K562 (cell line): ENCODE data around the gene HMGXB3. TPM values are rescaled to one million over a fixed set of nuclear protein-coding genes. Genes with fewer than 3 reads are reported as not detected.
A peak's percentile ranks its signal among the peaks of the same experiment; 100 is the strongest.

Source experiments
- ATAC-seq: fragments of 200-7000 bp; cut with Tn5 transposase; 3 replicates; pipeline ENCODE4 v1.9.1; 2020; ENCODE audit warnings: moderate library complexity
- Bru-seq: library from RNA; stranded (reverse); fragments of 400-500 nt; gene quantifications from one replicate; lab custom pipeline; 2021; lab: Mats Ljungman, UMichigan
- BruChase-seq, 2 experiments: library from RNA; stranded (reverse); fragments of 400-500 nt; gene quantifications; one replicate each; lab custom pipeline; 2021; lab: Mats Ljungman, UMichigan
- BruUV-seq: library from RNA; stranded (reverse); fragments of 400-500 nt; replicated peaks from 2 replicates; lab custom pipeline; 2021; lab: Mats Ljungman, UMichigan
- CTCF ChIA-PET: fragments of 300-600 bp; formaldehyde crosslinking; extraction: SDS; loops from one replicate; lab custom pipeline; 2021; ENCODE audit warnings: low intra/inter-chr PET ratio; lab: Yijun Ruan, JAX
- POLR2A ChIA-PET: fragments of 300-600, 350-650 bp; sonication (Branson Sonifier 250); formaldehyde crosslinking; extraction: SDS; loops from one replicate; lab custom pipeline; 2021; ENCODE audit warnings: antibody characterized with exemption, inconsistent platforms; lab: Yijun Ruan, JAX
- DNase-seq, 4 experiments: peaks; one replicate each; pipeline versions ENCODE4 v3.0.0 to v3.0.0-alpha.2; 2011 to 2018; ENCODE audit warnings: low spot score in 3 of 4, mixed read lengths in 3 of 4; ENCODE audit errors: extremely low read depth in 1 of 4
- FAIRE-seq: peaks from 2 replicates; lab custom pipeline; 2011; peaks lifted over from hg19 to GRCh38; lab: Jason Lieb, UNC
- H2AFZ ChIP-seq: 2 replicates; pipeline ENCODE4 v1.6.0; 2011; ENCODE audit warnings: low read depth, low read length, control low read depth, inconsistent platforms
- H3K27ac ChIP-seq: fragments of 200-600 bp; 3 replicates; pipeline ENCODE4 v1.8.0; 2011; ENCODE audit warnings: low read depth, mild to moderate bottlenecking, control low read depth, inconsistent platforms, low read length, moderate library complexity, mixed read lengths; ENCODE audit errors: extremely low read depth
- H3K27me3 ChIP-seq, 2 experiments: fragments of 300-600 bp in 1 of 2; 2 replicates in 1 of 2; 3 replicates in 1 of 2; pipeline versions ENCODE4 v1.6.0 to v1.8.0; 2011; ENCODE audit warnings: inconsistent platforms in 2 of 2, low read length in 2 of 2, mild to moderate bottlenecking in 1 of 2, mixed read lengths in 1 of 2, moderate library complexity in 1 of 2; ENCODE audit not compliant: control insufficient read depth in 2 of 2, insufficient read depth in 2 of 2
- H3K36me3 ChIP-seq: fragments of 300-600 bp; 3 replicates; pipeline ENCODE4 v1.8.0; 2011; ENCODE audit warnings: mild to moderate bottlenecking, low read length, inconsistent platforms; ENCODE audit not compliant: control insufficient read depth, insufficient read depth
- H3K4me1 ChIP-seq, 2 experiments: fragments of 200-600 bp in 1 of 2; replicated peaks in 1 of 2; 2 replicates in 1 of 2; 3 replicates in 1 of 2; pipeline versions ENCODE4 v1.5.1 to v1.8.0; 2011; ENCODE audit warnings: inconsistent platforms in 2 of 2, low read length in 2 of 2, mild to moderate bottlenecking in 1 of 2, mixed read lengths in 1 of 2, moderate library complexity in 1 of 2; ENCODE audit not compliant: control insufficient read depth in 2 of 2, insufficient read depth in 2 of 2
- H3K4me2 ChIP-seq: 2 replicates; pipeline ENCODE4 v1.6.1; 2011; ENCODE audit warnings: low read length, control low read depth, inconsistent platforms, mixed read lengths; ENCODE audit not compliant: insufficient read depth
- H3K4me3 ChIP-seq: fragments of 200-600 bp; sonication (generic), shearing (Covaris generic); 2 replicates; pipeline ENCODE4 v1.5.1; 2016; ENCODE audit warnings: control low read depth, inconsistent platforms
- H3K79me2 ChIP-seq: fragments of 200-600 bp; 3 replicates; pipeline ENCODE4 v1.8.0; 2011; ENCODE audit warnings: low read length, inconsistent platforms; ENCODE audit not compliant: control insufficient read depth, insufficient read depth
- H3K9ac ChIP-seq, 2 experiments: 2 replicates each; pipeline versions ENCODE4 v1.6.0 to v1.6.1; 2011; ENCODE audit warnings: low read depth in 2 of 2, low read length in 2 of 2, control low read depth in 1 of 2, inconsistent platforms in 1 of 2, mild to moderate bottlenecking in 1 of 2, mixed read lengths in 1 of 2; ENCODE audit not compliant: insufficient read depth in 1 of 2
- H3K9me1 ChIP-seq: one replicate; pipeline ENCODE4 v1.6.0; 2011; ENCODE audit warnings: inconsistent platforms, mild to moderate bottlenecking, low read length, moderate library complexity; ENCODE audit not compliant: control insufficient read depth, insufficient read depth
- H3K9me3 ChIP-seq: replicated peaks from 2 replicates; pipeline ENCODE4 v1.5.1; 2011; ENCODE audit warnings: low read depth, low read length, inconsistent platforms; ENCODE audit not compliant: control insufficient read depth, insufficient read depth
- H4K20me1 ChIP-seq: replicated peaks from 2 replicates; pipeline ENCODE4 v1.6.1; 2011; ENCODE audit warnings: low read length, inconsistent platforms, mixed read lengths; ENCODE audit not compliant: control insufficient read depth, insufficient read depth
- EWSR1 ChIP-seq: fragments of 450-650 bp; IDR thresholded peaks from 2 replicates; pipeline ENCODE4 v1.6.1; 2018; ENCODE audit warnings: borderline replicate concordance, mild to moderate bottlenecking, low read depth, moderate library complexity; ENCODE audit not compliant: partially characterized antibody
- HBP1 ChIP-seq: fragments of 450-650 bp; formaldehyde crosslinking; IDR thresholded peaks from 2 replicates; pipeline ENCODE4 v1.4.0; 2022; ENCODE audit warnings: missing genetic modification characterization
- LEF1 ChIP-seq: fragments of 450-650 bp; IDR thresholded peaks from 2 replicates; pipeline ENCODE4 v1.6.1; 2016; ENCODE audit warnings: mild to moderate bottlenecking
- NFIC ChIP-seq: fragments of 450-650 bp; IDR thresholded peaks from 2 replicates; pipeline ENCODE4 v1.6.1; 2017; ENCODE audit warnings: mild to moderate bottlenecking, inconsistent platforms
- SMAD4 ChIP-seq: fragments of 250-450 bp; sonication (Bioruptor Pico); conservative IDR thresholded peaks from 2 replicates; pipeline ENCODE4 v1.8.0; 2021; ENCODE audit warnings: inconsistent platforms, mild to moderate bottlenecking, moderate library complexity
- TFE3 ChIP-seq: fragments of 450-650 bp; formaldehyde crosslinking; IDR thresholded peaks from 2 replicates; pipeline ENCODE4 v1.4.0; 2020; ENCODE audit warnings: mild to moderate bottlenecking, mixed read lengths
- WHSC1 ChIP-seq: IDR thresholded peaks from one replicate; pipeline ENCODE4 v1.6.1; 2012; ENCODE audit warnings: low read length, control low read depth, inconsistent platforms
- ZKSCAN1 ChIP-seq: fragments of 150-350 bp; IDR thresholded peaks from 2 replicates; pipeline ENCODE4 v1.6.1; 2016; ENCODE audit warnings: low read depth, low read length
- ZNF23 ChIP-seq: fragments of 250-450 bp; sonication (Bioruptor Pico); IDR thresholded peaks from 2 replicates; pipeline ENCODE4 v1.4.0; 2020; ENCODE audit warnings: mild to moderate bottlenecking
- WGBS: fragments of 100-300 bp; shearing (Covaris generic); methylation state at CpG from one replicate; pipeline ENCODE4 v1.1.6; 2016; ENCODE audit warnings: low coverage, mixed read lengths; ENCODE audit not compliant: insufficient coverage; ENCODE audit errors: missing lambda C conversion rate; 5-methylcytosine and 5-hydroxymethylcytosine counted together
- in situ Hi-C: fragments of 300-500 bp; cut with MboI; formaldehyde crosslinking; loops from 4 replicates; pipeline ENCODE4 v1.15.0; 2018; ENCODE audit warnings: inconsistent platforms, mixed read lengths
- intact Hi-C: fragments of 100-400 bp; cut with micrococcal nuclease; formaldehyde crosslinking; loops from 2 replicates; pipeline ENCODE4 v1.14.2; 2022
- long read RNA-seq, 3 experiments: library from polyadenylated mRNA in 2 of 3; library from RNA in 1 of 3; unstranded in 2 of 3; stranded (forward) in 1 of 3; transcript quantifications; one replicate each; pipeline ENCODE4 v2.0.0, GENCODE V29; 2019 to 2022
- polyA minus RNA-seq, 3 experiments: library from RNA; depleted of rRNA, polyadenylated mRNA; stranded (reverse); fragments of >200 nt; gene quantifications; 2 replicates each; pipeline ENCODE4 v1.2.3, GENCODE V29; 2011
- polyA plus RNA-seq, 8 experiments: library from polyadenylated mRNA; depleted of rRNA in 4 of 8; stranded (reverse) in 5 of 8; unstranded in 3 of 8; fragments of >200 nt; fragmentation: Nextera tagmentation in 2 of 8; fragmentation: Illumina TruSeq in 1 of 8; extraction: Ambion mirVana in 2 of 8; extraction: Trizol in 1 of 8; gene quantifications; 2 replicates each; pipeline versions ENCODE4 v1.2.1 to v1.2.3, GENCODE V29; 2011 to 2014; ENCODE audit warnings: inconsistent platforms in 1 of 8, missing spikeins in 1 of 8
- total RNA-seq, 7 experiments: library from RNA; depleted of rRNA in 6 of 7; stranded (reverse); fragments of >200 nt in 6 of 7; fragmentation: Illumina TruSeq in 2 of 7; extraction: Trizol in 2 of 7; gene quantifications; 2 replicates each; pipeline versions ENCODE4 v1.2.1 to v1.2.3, GENCODE V29; 2011 to 2021; ENCODE audit warnings: low replicate concordance in 1 of 7
- TF ChIP-seq, protein P1 (sequence below): fragments of 450-650 bp; IDR thresholded peaks from 2 replicates; pipeline ENCODE4 v1.6.1; 2014; ENCODE audit warnings: low read depth, mild to moderate bottlenecking, moderate library complexity, borderline replicate concordance

Gene HMGXB3
- total RNA-seq (2011; cell fraction: chromatin; rRNA removed; ENCODE audit: low replicate concordance): 126 and 156 TPM in 2 replicates
- total RNA-seq (2011; cell fraction: nucleolus; rRNA removed): 104 and 109 TPM in 2 replicates
- 92.4 and 96.9 TPM in 2 replicates for total RNA-seq (2011; cell fraction: nucleoplasm; rRNA removed)
- 32.1 and 44.2 TPM in 2 replicates for total RNA-seq (2014; rRNA removed)
- total RNA-seq (2014; rRNA removed; fragmentation: Illumina TruSeq; extraction: Trizol): 32.2 and 34.3 TPM in 2 replicates
- total RNA-seq (2015; rRNA removed; fragmentation: Illumina TruSeq; extraction: Trizol): 32.2 and 34.7 TPM in 2 replicates
- 44.1 and 44.3 TPM in 2 replicates for total RNA-seq (2021)
- polyA plus RNA-seq (2011; rRNA removed): 44.0 and 47.5 TPM in 2 replicates
- 37.8 and 42.6 TPM in 2 replicates for polyA plus RNA-seq (2011; cell fraction: cytosol; rRNA removed)
- polyA plus RNA-seq (2011; cell fraction: nucleus; rRNA removed): 119 and 131 TPM in 2 replicates
- polyA plus RNA-seq (2012): 26.6 and 30.2 TPM in 2 replicates
- polyA plus RNA-seq (2014; fragmentation: Illumina TruSeq; extraction: Trizol): 40.0 and 41.0 TPM in 2 replicates
- polyA plus RNA-seq (2014; fragmentation: Nextera tagmentation; extraction: Ambion mirVana): 1 to 10 TPM; 1.8 to 2.1 TPM
- 31.7 and 31.9 TPM in 2 replicates for polyA plus RNA-seq (2014; rRNA removed)
- 61.8 and 62.5 TPM in 2 replicates for polyA minus RNA-seq (2011; rRNA and poly(A)+ RNA removed)
- polyA minus RNA-seq (2011; cell fraction: cytosol; rRNA and poly(A)+ RNA removed): 33.1 and 34.0 TPM in 2 replicates
- 49.3 and 58.9 TPM in 2 replicates for polyA minus RNA-seq (2011; cell fraction: nucleus; rRNA and poly(A)+ RNA removed)
- Bru-seq, nascent RNA: percentile 91 among the genes with signal in this experiment
- BruChase-seq, experiment 1, labeled RNA remaining after a 2-hour chase: percentile 93 among the genes with signal in this experiment
- percentile 93 among the genes with signal in this experiment for BruChase-seq, experiment 2, labeled RNA remaining after a 6-hour chase
- long read RNA-seq, experiment 1, full-length matches to known transcripts: 42 of 185 reads
- long read RNA-seq, experiment 1, partial matches to known transcripts: 126 of 185 reads
- long read RNA-seq, experiment 1, other reads (novel, unspliced or antisense): 17 of 185 reads
- long read RNA-seq, experiment 2, full-length matches to known transcripts: 17 of 59 reads
- long read RNA-seq, experiment 2, partial matches to known transcripts: 20 of 59 reads
- long read RNA-seq, experiment 2, other reads (novel, unspliced or antisense): 22 of 59 reads
- long read RNA-seq, experiment 3, full-length matches to known transcripts: 1 of 20 reads
- long read RNA-seq, experiment 3, partial matches to known transcripts: 16 of 20 reads
- long read RNA-seq, experiment 3, other reads (novel, unspliced or antisense): 3 of 20 reads

DNA sequence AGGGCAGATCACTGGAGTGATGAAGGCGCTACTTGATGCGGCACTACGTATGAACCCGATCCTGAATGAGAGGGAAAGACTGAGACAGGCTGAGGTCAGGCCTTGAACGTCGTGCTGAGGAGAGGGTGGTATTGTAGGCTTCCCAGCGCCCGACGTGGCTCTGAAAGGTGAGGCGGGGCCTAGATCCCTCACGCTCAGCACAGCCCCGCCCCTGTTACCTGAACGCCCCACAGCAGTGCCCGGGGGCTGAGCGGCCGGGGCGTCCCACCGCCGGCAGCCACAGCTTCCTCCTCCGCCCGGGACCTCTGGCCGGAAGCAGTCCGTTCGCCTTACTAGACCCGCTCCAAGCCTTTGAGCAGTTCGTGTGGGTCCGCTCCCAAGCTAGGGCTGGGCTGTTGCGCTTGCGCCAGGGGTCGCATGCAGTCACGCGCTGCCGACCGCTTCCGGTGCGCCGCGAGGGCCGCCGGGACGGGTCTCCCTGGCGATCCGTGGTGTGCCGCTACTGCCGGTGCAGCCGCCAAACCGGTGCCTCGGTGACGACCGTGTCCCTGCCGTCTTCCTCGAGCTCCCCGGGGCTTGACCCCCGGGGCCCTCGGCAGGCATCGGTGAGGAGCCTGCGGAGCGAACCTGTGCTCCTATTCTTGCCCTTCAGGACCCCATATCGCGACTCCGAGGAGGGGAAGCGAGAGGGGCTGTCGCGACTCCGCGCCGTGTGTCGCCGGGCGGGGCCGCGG, at the start of gene HMGXB3, which contains the start of gene TIGD6:
HMGXB3 (plus strand) TSS at position 484 of the 734 bp plus-strand sequence. CDS start 4,114 bp downstream, outside the sequence.
TIGD6 (minus strand) TSS at position 399 of the 734 bp plus-strand sequence. CDS start 4,306 bp downstream, outside the sequence.
- H3K79me2 ChIP-seq: peaks cover 65% of the 10 kb centered on the region
- peaks cover 34% of the 10 kb centered on the region for H3K36me3 ChIP-seq
- H3K27me3 ChIP-seq: no peaks in the 10 kb centered on the region
- no peaks in the 10 kb centered on the region for H3K9me3 ChIP-seq
- WGBS: under 1% methylated on average over 57 of the region's 72 CpGs
- peak within 1 kb of the TSS; percentile 100 for H3K4me2 ChIP-seq
- peak within 1 kb of the TSS; percentile 94 for H2AFZ ChIP-seq
- DNase-seq: peak; percentile 94 to 97 (median 95)
- H4K20me1 ChIP-seq: 0 out of 2 replicates have a peak, but pooled peaks cover 7% of the 10 kb centered on the region
- H3K9ac ChIP-seq: peak within 1 kb of the TSS; percentile 93 to 95
- peaks cover 11 to 13% of the 10 kb centered on the region in 2 experiments; a peak in 4 of 5 replicates for H3K4me1 ChIP-seq
- ATAC-seq: peak; percentile 95
- peak within 1 kb of the TSS; percentile 84 for H3K4me3 ChIP-seq
- no TSS peak for BruUV-seq
- H3K9me1 ChIP-seq: no peaks in the 10 kb centered on the region
- in situ Hi-C loops (no loop called here), intact Hi-C loops (no loop called here)
- ChIA-PET POLR2A (interaction anchor here (0.6 to 1.8 kb wide), 17 partner anchors 9 to 368 kb away, joined by 3 to 5 read pairs (median 3); no protein-coding TSS in a partner anchor), CTCF (no interaction called here)
- FAIRE-seq: peak; percentile 93
- H3K27ac ChIP-seq: peak within 1 kb of the TSS; percentile 95
- TF ChIP-seq WHSC1 (no peak), LEF1 (peak; percentile 26; the same call in 1 of the 2 replicates), ZKSCAN1 (peak; percentile 78), ZNF23 (CRISPR knock-in tag) (no peak), HBP1 (CRISPR knock-in tag) (no peak), EWSR1 (no peak), SMAD4 (CRISPR knock-in tag) (peak; percentile 58), TFE3 (CRISPR knock-in tag) (peak; percentile 71), NFIC (peak; percentile 31)
- TF ChIP-seq, protein P1, sequence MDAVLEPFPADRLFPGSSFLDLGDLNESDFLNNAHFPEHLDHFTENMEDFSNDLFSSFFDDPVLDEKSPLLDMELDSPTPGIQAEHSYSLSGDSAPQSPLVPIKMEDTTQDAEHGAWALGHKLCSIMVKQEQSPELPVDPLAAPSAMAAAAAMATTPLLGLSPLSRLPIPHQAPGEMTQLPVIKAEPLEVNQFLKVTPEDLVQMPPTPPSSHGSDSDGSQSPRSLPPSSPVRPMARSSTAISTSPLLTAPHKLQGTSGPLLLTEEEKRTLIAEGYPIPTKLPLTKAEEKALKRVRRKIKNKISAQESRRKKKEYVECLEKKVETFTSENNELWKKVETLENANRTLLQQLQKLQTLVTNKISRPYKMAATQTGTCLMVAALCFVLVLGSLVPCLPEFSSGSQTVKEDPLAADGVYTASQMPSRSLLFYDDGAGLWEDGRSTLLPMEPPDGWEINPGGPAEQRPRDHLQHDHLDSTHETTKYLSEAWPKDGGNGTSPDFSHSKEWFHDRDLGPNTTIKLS: peak; percentile 83
